GM12878 (cell line): ENCODE results near the gene DCLRE1C. TPM values are rescaled to one million over a fixed set of nuclear protein-coding genes. Genes with fewer than 3 reads are reported as not detected.
A peak's percentile ranks its signal among the peaks of the same experiment; 100 is the strongest.

Experiments
- BACH1 ChIP-seq: fragments of 450-650 bp; IDR thresholded peaks from 2 replicates; pipeline ENCODE4 v1.6.1; 2017; ENCODE audit warnings: mild to moderate bottlenecking, borderline replicate concordance
- DPF2 ChIP-seq: fragments of 450-650 bp; IDR thresholded peaks from 2 replicates; pipeline ENCODE4 v1.6.1; 2017; ENCODE audit warnings: mild to moderate bottlenecking
- EED ChIP-seq: sonication (generic); IDR thresholded peaks from 2 replicates; pipeline ENCODE4 v1.6.1; 2016; ENCODE audit warnings: antibody characterized with exemption, low read depth
- ELK1 ChIP-seq: IDR thresholded peaks from 2 replicates; pipeline ENCODE4 v1.6.1; 2012; ENCODE audit warnings: low read depth, low read length, improper control_type of control experiment
- FOXM1 ChIP-seq: IDR thresholded peaks from 2 replicates; pipeline ENCODE4 v1.6.1; 2012; ENCODE audit warnings: low read depth, mild to moderate bottlenecking, inconsistent platforms, low read length, moderate library complexity
- LARP7 ChIP-seq: fragments of 450-650 bp; IDR thresholded peaks from 2 replicates; pipeline ENCODE4 v1.6.1; 2017; ENCODE audit warnings: mild to moderate bottlenecking
- NKRF ChIP-seq: fragments of 450-650 bp; conservative IDR thresholded peaks from 2 replicates; pipeline ENCODE4 v1.6.1; 2017; ENCODE audit warnings: mild to moderate bottlenecking, moderate library complexity
- NR2C1 ChIP-seq: fragments of 450-650 bp; IDR thresholded peaks from 2 replicates; pipeline ENCODE4 v1.6.1; 2017; ENCODE audit warnings: antibody characterized with exemption, mild to moderate bottlenecking, moderate library complexity
- NR2F1 ChIP-seq: fragments of 450-650 bp; conservative IDR thresholded peaks from 2 replicates; pipeline ENCODE4 v1.6.1; 2017; ENCODE audit warnings: mild to moderate bottlenecking
- POU2F2 ChIP-seq: IDR thresholded peaks from 3 replicates; pipeline ENCODE4 v1.6.1; 2011; ENCODE audit warnings: low read depth, mild to moderate bottlenecking, low read length, borderline replicate concordance
- RAD21 ChIP-seq: IDR thresholded peaks from 2 replicates; pipeline ENCODE4 v1.6.1; 2011; ENCODE audit warnings: mild to moderate bottlenecking, low read depth, low read length, moderate library complexity; ENCODE audit not compliant: insufficient read depth
- RUNX3 ChIP-seq: IDR thresholded peaks from 2 replicates; pipeline ENCODE4 v1.6.1; 2012; ENCODE audit warnings: low read length, inconsistent platforms
- SP1 ChIP-seq: IDR thresholded peaks from one replicate; pipeline ENCODE4 v1.6.1; 2011; ENCODE audit warnings: low read depth, low read length
- YY1 ChIP-seq: IDR thresholded peaks from 2 replicates; pipeline ENCODE4 v1.6.1; 2011; ENCODE audit warnings: low read depth, mild to moderate bottlenecking, low read length
- ZBTB40 ChIP-seq: fragments of 450-650 bp; IDR thresholded peaks from 2 replicates; pipeline ENCODE4 v1.6.1; 2016; ENCODE audit warnings: mild to moderate bottlenecking, moderate library complexity, borderline replicate concordance
- ZNF207 ChIP-seq: fragments of 450-650 bp; IDR thresholded peaks from 2 replicates; pipeline ENCODE4 v1.6.1; 2014; ENCODE audit warnings: antibody characterized with exemption, mild to moderate bottlenecking, borderline replicate concordance
- polyA plus RNA-seq, 11 experiments: library from polyadenylated mRNA; depleted of rRNA in 4 of 11; unstranded in 6 of 11; stranded (reverse) in 5 of 11; fragments of >200 nt; fragmentation: Nextera tagmentation in 4 of 11; fragmentation: Illumina TruSeq in 1 of 11; extraction: Ambion mirVana in 4 of 11; extraction: Trizol in 1 of 11; gene quantifications; 1 replicate in 1 of 11; 2 replicates in 10 of 11; pipeline versions ENCODE4 v1.2.1 to v1.2.3, GENCODE V29; 2011 to 2016; ENCODE audit warnings: inconsistent platforms in 2 of 11, missing spikeins in 2 of 11, low read depth in 1 of 11
- total RNA-seq, 4 experiments: library from RNA; depleted of rRNA in 3 of 4; stranded (reverse); fragments of >200 nt in 3 of 4; fragmentation: Illumina TruSeq in 1 of 4; extraction: Trizol in 1 of 4; gene quantifications; 2 replicates each; pipeline versions ENCODE4 v1.2.1 to v1.2.3, GENCODE V29; 2013 to 2021
- TF ChIP-seq, protein P1 (sequence below): fragments of 150-350 bp; IDR thresholded peaks from 2 replicates; pipeline ENCODE4 v1.6.1; 2014; ENCODE audit warnings: mild to moderate bottlenecking, low read depth, low read length
- TF ChIP-seq, protein P2 (sequence below): fragments of 450-650 bp; IDR thresholded peaks from 2 replicates; pipeline ENCODE4 v1.6.1; 2018; ENCODE audit warnings: mild to moderate bottlenecking, low read depth, moderate library complexity; ENCODE audit not compliant: partially characterized antibody

DCLRE1C gene
- total and polyA plus RNA-seq, 10 of the 15 experiments (the other 5 are each of a cell fraction or from before 2014, with no cell fraction given): 15.7 to 43.4 (median 26.0) TPM

- TF ChIP-seq, protein P1, sequence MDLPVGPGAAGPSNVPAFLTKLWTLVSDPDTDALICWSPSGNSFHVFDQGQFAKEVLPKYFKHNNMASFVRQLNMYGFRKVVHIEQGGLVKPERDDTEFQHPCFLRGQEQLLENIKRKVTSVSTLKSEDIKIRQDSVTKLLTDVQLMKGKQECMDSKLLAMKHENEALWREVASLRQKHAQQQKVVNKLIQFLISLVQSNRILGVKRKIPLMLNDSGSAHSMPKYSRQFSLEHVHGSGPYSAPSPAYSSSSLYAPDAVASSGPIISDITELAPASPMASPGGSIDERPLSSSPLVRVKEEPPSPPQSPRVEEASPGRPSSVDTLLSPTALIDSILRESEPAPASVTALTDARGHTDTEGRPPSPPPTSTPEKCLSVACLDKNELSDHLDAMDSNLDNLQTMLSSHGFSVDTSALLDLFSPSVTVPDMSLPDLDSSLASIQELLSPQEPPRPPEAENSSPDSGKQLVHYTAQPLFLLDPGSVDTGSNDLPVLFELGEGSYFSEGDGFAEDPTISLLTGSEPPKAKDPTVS: no peak
- no peak for TF ChIP-seq SP1
- TF ChIP-seq POU2F2: no peak; the same call in 2 of the 3 replicates
- peak; percentile 38; the same call in 1 of the 2 replicates for TF ChIP-seq YY1
- TF ChIP-seq EED: peak; percentile 54; the same call in 1 of the 2 replicates
- peak; percentile 48; the same call in 1 of the 2 replicates for TF ChIP-seq ELK1
- peak; percentile 87 for TF ChIP-seq NR2F1
- peak; percentile 74 for TF ChIP-seq RUNX3
- peak; percentile 4; the same call in 1 of the 2 replicates for TF ChIP-seq DPF2
- TF ChIP-seq LARP7: peak; percentile 75
- no peak for TF ChIP-seq RAD21
- peak; percentile 93 for TF ChIP-seq NR2C1
- peak; percentile 98; the same call in 1 of the 2 replicates for TF ChIP-seq ZNF207
- TF ChIP-seq ZBTB40: peak; percentile 100
- peak; percentile 84 for TF ChIP-seq NKRF
- TF ChIP-seq BACH1: peak; percentile 18; the same call in 1 of the 2 replicates
- no peak for TF ChIP-seq FOXM1
- TF ChIP-seq, protein P2, sequence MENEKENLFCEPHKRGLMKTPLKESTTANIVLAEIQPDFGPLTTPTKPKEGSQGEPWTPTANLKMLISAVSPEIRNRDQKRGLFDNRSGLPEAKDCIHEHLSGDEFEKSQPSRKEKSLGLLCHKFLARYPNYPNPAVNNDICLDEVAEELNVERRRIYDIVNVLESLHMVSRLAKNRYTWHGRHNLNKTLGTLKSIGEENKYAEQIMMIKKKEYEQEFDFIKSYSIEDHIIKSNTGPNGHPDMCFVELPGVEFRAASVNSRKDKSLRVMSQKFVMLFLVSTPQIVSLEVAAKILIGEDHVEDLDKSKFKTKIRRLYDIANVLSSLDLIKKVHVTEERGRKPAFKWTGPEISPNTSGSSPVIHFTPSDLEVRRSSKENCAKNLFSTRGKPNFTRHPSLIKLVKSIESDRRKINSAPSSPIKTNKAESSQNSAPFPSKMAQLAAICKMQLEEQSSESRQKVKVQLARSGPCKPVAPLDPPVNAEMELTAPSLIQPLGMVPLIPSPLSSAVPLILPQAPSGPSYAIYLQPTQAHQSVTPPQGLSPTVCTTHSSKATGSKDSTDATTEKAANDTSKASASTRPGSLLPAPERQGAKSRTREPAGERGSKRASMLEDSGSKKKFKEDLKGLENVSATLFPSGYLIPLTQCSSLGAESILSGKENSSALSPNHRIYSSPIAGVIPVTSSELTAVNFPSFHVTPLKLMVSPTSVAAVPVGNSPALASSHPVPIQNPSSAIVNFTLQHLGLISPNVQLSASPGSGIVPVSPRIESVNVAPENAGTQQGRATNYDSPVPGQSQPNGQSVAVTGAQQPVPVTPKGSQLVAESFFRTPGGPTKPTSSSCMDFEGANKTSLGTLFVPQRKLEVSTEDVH: peak; percentile 98
Observed at GRCh38 chr10:14959221-14960057, 5.5 kb upstream of the DCLRE1C start, which contains the start of gene MEIG1 (continued).
